ENCODE measurements around the gene PLGRKT.
"Not testable (repeated sequence)": the region's sequence is repeated elsewhere in the genome, so short reads cannot be mapped to it uniquely, and the experiment has no call there.

- TF ChIP-seq CTCF (IDR thresholded peaks at IDR 0.05; ENCODE audit: extremely low read depth in 1 of 2, insufficient read depth in 1 of 2, low read depth in 1 of 2, low read length in 2 of 2); EZH2 (IDR thresholded peaks at IDR 0.05; ENCODE audit: borderline replicate concordance, low read depth, low read length, severe bottlenecking); POLR2A (IDR thresholded peaks at IDR 0.05; ENCODE audit: low read depth, low read length); MAX (IDR thresholded peaks at IDR 0.05; ENCODE audit: insufficient read depth, insufficient read length); MYC (IDR thresholded peaks at IDR 0.05; ENCODE audit: low read depth, low read length); POLR2AphosphoS5 (IDR thresholded peaks at IDR 0.05; ENCODE audit: insufficient read depth, low read depth, low read length); JUN (IDR thresholded peaks at IDR 0.05; ENCODE audit: borderline replicate concordance, insufficient read depth, insufficient read length, low read depth); GATA2 (IDR thresholded peaks at IDR 0.05; ENCODE audit: insufficient read depth, insufficient read length, low read depth, low read length): not testable (repeated sequence)
- peak; percentile 33 for TF ChIP-seq FOS (IDR thresholded peaks at IDR 0.05; ENCODE audit: borderline replicate concordance, insufficient read depth, low read length)
Measured at GRCh38 chr9:5393976-5394375, 43.7 kb downstream of the PLGRKT start.

All from endothelial cell of umbilical vein (primary cell).